SK-MEL-5 (cell line): ENCODE results near the gene SORCS2. TPM values are rescaled to one million over a fixed set of nuclear protein-coding genes. Genes with fewer than 3 reads are reported as not detected.

ENCODE experiments used
- DNase-seq: peaks from one replicate; pipeline ENCODE4 v3.0.0-alpha.2; 2016; ENCODE audit warnings: low read depth, low spot score
- in situ Hi-C: cut with HindIII; loops from 2 replicates; pipeline ENCODE4 v1.10.0; 2016; ENCODE audit warnings: low sequenced_read_pairs, high pct_unique_total_duplicates, low pct_unique_long_range_greater_than_20kb
- total RNA-seq: library from RNA; depleted of rRNA; stranded (reverse); fragments of >200 nt; shearing (Covaris generic); gene quantifications from 2 replicates; pipeline ENCODE4 v1.2.3, GENCODE V29; 2014

SORCS2 gene
- total RNA-seq, 1 experiment from 2014 or later = not detected

GRCh38 chr4:7653510-7654369 is 461.4 kb downstream of the SORCS2 start:
- peak; percentile 44 for DNase-seq
- in situ Hi-C loops = no loop called here

DNA sequence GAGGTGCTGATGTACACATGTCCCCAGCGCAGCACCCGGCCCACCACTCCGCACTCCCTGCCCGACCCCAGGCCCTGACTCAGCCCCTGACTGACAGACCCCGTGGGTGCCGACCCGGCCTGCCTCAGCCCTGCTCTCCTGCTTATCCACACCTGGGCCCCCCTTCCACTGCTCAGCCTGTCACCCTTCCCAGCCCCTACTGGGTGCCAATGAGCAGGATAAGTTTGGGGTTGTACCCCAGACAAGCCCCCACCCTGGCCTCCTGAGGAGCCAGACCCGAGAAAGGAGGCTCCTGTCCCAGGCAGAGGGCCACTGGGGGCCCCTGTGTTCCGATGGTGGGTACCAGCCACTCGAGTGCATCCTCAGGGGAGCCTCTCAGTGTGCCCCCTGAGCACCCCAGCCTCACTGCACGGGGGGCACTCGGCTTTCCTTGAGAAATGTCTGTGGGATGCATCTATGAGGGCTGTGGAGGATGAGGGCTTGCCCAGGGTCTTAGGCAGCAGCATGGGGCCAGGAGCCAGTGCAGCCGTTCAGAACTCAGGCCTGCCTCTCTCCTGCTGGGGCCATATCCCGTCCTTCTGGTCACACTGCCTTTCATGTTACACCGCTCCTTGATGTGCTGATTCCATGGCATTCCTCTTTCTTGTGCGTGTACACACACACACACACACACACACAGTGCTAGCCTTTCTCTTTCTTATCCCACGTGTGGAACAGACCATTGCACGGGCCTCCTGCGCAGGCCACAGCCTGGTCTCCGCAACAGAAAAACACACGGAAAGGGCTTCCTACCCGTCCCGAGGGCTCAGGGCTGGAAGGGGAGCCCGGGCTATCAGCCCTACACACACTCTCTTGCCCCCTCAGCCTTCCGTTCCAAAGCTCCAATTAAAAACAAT is 462.5 kb downstream of the SORCS2 start:
- in situ Hi-C loops = no loop called here
- DNase-seq = no peak

DNA sequence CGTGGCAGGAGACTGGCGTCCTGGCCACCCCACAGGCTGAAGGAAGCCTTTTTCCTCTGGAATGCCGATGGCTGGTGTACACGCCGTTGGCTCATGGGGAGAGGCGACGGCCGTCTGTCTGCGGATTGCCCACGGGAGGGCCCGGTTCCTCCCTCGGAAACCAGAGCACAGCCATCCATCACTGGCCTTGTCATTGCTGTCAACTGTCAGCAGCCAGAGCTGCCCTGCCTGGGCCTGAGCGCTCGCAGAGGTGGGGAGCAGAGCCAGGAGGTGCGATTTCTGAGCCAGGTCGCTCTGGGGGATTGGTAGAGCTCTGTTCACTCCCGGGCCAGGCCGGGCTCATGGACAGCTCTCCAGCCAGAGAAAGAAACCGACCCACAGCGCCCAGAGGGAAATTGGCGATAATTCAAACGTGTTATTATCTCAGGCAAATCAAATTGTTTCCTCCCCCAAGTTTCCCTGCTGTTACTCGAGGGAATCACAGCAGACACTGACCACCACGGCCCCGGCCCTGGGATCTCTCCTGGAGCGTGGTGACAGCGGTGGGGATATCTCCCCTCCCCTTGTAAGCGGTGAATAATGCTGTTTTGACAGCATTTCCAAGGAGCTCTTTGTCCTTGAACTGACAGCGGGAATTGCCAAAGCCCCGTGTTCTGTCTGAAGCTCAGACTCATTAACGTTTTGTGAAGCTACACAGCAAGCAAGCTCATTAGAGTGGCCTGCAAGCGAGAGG is 463.3 kb downstream of the SORCS2 start:
- no peak for DNase-seq
- in situ Hi-C loops = no loop called here

- in situ Hi-C loops = no loop called here
- no peak for DNase-seq
Measured at GRCh38 chr4:7656244-7656800, 464.0 kb downstream of the SORCS2 start.

- in situ Hi-C loops = no loop called here
- no peak for DNase-seq
Measured at GRCh38 chr4:7657545-7658297, 465.4 kb downstream of the SORCS2 start.

- peak; percentile 67 for DNase-seq
- in situ Hi-C loops = no loop called here
Measured at GRCh38 chr4:7658341-7659204, 466.2 kb downstream of the SORCS2 start.

GRCh38 chr4:7659429-7660175 is 467.3 kb downstream of the SORCS2 start:
- in situ Hi-C loops = no loop called here
- no peak for DNase-seq

DNA sequence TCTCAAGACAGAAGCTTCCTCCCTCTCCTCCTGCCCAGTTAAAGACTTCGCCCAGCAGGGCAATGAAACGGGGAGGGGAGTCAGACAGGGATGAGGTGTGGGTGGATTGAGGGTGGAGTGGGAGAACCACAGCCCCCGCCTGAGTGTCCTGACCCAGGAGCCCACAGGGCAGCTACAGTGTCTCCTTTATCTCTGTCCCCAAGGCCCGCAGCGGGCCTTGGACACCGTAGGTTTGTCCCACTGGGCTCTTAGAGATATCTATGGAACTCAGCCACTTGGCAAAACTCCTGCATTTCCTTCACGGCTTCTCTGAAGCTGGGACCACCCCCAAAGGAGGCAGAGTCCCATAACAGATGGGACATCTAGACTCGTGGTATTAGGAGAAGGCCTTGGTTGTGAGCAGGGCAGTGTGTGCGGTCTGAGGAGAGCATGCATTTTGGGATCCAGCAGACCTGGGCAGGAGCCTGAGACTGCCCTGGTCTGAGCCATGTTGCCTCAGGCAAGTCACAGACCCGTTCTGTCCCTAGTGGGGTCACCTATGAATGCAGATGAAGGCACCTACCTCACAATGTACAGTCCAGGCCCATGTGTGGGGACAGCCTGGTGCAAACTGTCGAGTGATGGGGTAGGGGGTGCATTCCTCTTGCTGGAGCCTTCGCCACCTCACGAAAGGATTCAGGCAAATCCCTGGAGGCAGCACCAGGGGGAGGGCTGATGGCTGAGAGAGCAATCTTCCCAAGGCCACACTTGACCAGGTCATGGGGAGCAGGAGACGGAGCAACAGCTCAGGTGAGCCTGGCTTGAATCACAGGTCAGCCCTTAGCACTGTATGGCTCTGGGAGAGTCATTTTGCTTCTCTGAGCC is 468.1 kb downstream of the SORCS2 start:
- in situ Hi-C loops = no loop called here
- DNase-seq = no peak

- no peak for DNase-seq
- in situ Hi-C loops = no loop called here
Measured at GRCh38 chr4:7661066-7661748, 468.9 kb downstream of the SORCS2 start.

GRCh38 chr4:7661846-7662506 is 469.6 kb downstream of the SORCS2 start:
- in situ Hi-C loops = no loop called here
- no peak for DNase-seq

GRCh38 chr4:7662507-7662846 is 470.1 kb downstream of the SORCS2 start:
- in situ Hi-C loops = no loop called here

DNA sequence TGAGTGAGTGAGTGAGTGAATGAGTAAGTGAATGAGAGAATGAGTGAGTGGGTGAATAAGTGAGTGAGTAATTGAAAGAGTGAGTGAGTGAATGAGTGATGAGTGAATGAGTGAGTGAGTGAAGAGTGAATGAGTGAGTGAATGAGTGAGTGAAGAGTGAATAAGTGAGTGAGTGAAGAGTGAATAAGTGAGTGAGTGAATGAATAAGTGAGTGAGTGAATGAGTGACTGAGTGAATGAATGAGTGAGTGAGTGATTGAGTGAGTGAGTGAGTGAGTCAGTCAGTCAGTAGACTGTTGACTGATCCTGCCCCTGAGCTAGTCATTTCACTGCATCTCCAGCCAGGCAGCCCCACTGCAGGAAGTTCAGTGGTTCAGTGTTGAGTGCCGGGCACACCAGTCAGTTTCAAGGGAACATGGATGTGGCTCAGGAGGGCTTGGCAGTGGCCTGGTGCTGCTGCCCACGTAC is 470.8 kb downstream of the SORCS2 start:
- in situ Hi-C loops = no loop called here
- no peak for DNase-seq

More at GRCh38 chr4:7662507-7662846, 470.1 kb downstream of the SORCS2 start:
- DNase-seq = no peak

- no peak for DNase-seq
- in situ Hi-C loops = no loop called here
Measured at GRCh38 chr4:7664106-7664505, 471.8 kb downstream of the SORCS2 start.

DNA sequence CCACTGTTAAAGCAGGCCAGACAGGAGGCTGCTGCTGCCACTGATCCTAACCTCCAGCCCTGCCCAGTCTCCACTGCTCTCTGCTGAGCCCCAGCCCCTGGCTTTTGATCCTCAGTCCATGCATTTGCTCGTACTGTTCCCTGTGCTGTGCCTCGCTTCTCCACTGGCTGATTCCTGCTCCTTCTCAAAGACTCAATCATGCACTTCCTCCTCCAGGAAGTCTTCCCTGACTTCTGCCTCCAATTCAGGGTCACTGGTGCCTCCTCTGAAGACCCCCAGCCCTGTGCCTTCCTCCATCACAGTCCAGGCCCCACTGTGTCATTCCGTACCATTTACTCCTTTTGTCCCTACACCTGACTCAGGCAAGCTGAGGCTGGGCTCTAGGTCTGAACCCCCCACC is 473.0 kb downstream of the SORCS2 start:
- no peak for DNase-seq
- in situ Hi-C loops = no loop called here
